Measurements from ENCODE around the gene DOK7. TPM values are rescaled to one million over a fixed set of nuclear protein-coding genes. Genes with fewer than 3 reads are reported as not detected.

Gene DOK7
- total RNA-seq, 4 donors from 2014 or later, result 0.53 to 5.7 (median 4.1) TPM; not detected in 1

- DNase-seq, result no peak
- no peak for TF ChIP-seq CTCF (IDR thresholded peaks at IDR 0.05)
- no peak for TF ChIP-seq POLR2A (IDR thresholded peaks at IDR 0.05)
- no peak overlapping the region for H3K27ac ChIP-seq
These were observed 60.1 kb downstream of the DOK7 start for GRCh38 chr4:3523146-3523627.

GRCh38 chr4:3523628-3524221, 60.6 kb downstream of the DOK7 start:
- TF ChIP-seq POLR2A (IDR thresholded peaks at IDR 0.05) (no peak), CTCF (IDR thresholded peaks at IDR 0.05) (no peak)
- no peaks in the 10 kb centered on the region for H3K27me3 ChIP-seq
- H3K36me3 ChIP-seq, result peaks cover 0 to 87% (median 0%) of the 10 kb centered on the region in 3 donors
- DNase-seq, result no peak
- no peaks in the 10 kb centered on the region for H3K4me1 ChIP-seq
- H3K9me3 ChIP-seq, result no peaks in the 10 kb centered on the region
- H3K4me3 ChIP-seq, result no peak overlapping the region
- no peak overlapping the region for H3K27ac ChIP-seq

More at GRCh38 chr4:3523146-3523627, 60.1 kb downstream of the DOK7 start:
- no peak overlapping the region for H3K4me3 ChIP-seq
- no peaks in the 10 kb centered on the region for H3K9me3 ChIP-seq
- no peaks in the 10 kb centered on the region for H3K4me1 ChIP-seq
- no peaks in the 10 kb centered on the region for H3K27me3 ChIP-seq
- peaks cover 0 to 87% (median 0%) of the 10 kb centered on the region in 3 donors for H3K36me3 ChIP-seq

- Histone ChIP-seq H3K4me3 (no peak overlapping the region), H3K36me3 (peaks cover 0 to 85% (median 0%) of the 10 kb centered on the region in 3 donors), H3K4me1 (no peaks in the 10 kb centered on the region), H3K27me3 (no peaks in the 10 kb centered on the region), H3K27ac (no peak overlapping the region), H3K9me3 (no peaks in the 10 kb centered on the region)
- DNase-seq, result no peak
- TF ChIP-seq POLR2A (IDR thresholded peaks at IDR 0.05) (no peak), CTCF (IDR thresholded peaks at IDR 0.05) (no peak)
These were observed 61.2 kb downstream of the DOK7 start for GRCh38 chr4:3524349-3524748.

- TF ChIP-seq CTCF (IDR thresholded peaks at IDR 0.05), result no peak
- TF ChIP-seq POLR2A (IDR thresholded peaks at IDR 0.05), result no peak
- Histone ChIP-seq H3K4me3 (no peak overlapping the region), H3K27ac (no peak overlapping the region), H3K36me3 (peaks cover 0 to 84% (median 0%) of the 10 kb centered on the region in 3 donors), H3K27me3 (no peaks in the 10 kb centered on the region), H3K4me1 (peaks cover 0 to 6% (median 2%) of the 10 kb centered on the region in 4 donors), H3K9me3 (no peaks in the 10 kb centered on the region)
- DNase-seq, result no peak
These were observed 61.8 kb downstream of the DOK7 start for GRCh38 chr4:3524920-3525319.

GRCh38 chr4:3525532-3526430, 62.7 kb downstream of the DOK7 start:
- no peak for TF ChIP-seq POLR2A (IDR thresholded peaks at IDR 0.05)
- TF ChIP-seq CTCF (IDR thresholded peaks at IDR 0.05), result no peak
- H3K4me3 ChIP-seq, result no peak overlapping the region
- no peaks in the 10 kb centered on the region for H3K27me3 ChIP-seq
- no peak for DNase-seq
- H3K27ac ChIP-seq, result no peak overlapping the region
- no peaks in the 10 kb centered on the region for H3K9me3 ChIP-seq
- H3K36me3 ChIP-seq, result peaks cover 0 to 75% (median 0%) of the 10 kb centered on the region in 3 donors
- peaks cover 0 to 14% (median 9%) of the 10 kb centered on the region in 4 donors for H3K4me1 ChIP-seq

Measured in Peyer's patch (tissue), 4 donors.